Bone marrow (tissue), 2 donors: ENCODE data around the gene CCDC97.
"Not testable (repeated sequence)": the region's sequence is repeated elsewhere in the genome, so short reads cannot be mapped to it uniquely, and the experiment has no call there.

Source experiments
- DNase-seq, 2 donors: peaks; one replicate each; lab custom pipeline; 2025; lab: John Stamatoyannopoulos, UW

Gene CCDC97

DNA sequence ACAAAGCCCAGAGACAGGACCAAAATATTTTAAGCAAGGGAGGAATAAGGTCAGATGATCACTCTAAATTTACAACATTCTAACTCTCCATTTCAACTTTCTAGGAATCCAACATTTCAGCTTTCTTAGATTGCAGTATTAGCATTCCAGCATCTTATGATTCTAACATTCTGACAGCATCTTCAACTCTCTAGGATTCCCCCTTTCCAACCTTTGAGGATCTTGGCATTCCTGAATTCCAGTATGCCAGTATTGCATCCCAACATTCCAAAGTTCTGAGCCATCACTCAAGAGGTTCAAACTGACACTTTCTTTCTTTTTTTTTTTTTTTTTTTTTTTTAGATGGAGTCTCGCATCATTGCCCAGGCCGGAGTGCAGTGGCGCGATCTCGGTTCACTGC lies 30.0 kb downstream of the CCDC97 start:
- DNase-seq, result no peak

DNA sequence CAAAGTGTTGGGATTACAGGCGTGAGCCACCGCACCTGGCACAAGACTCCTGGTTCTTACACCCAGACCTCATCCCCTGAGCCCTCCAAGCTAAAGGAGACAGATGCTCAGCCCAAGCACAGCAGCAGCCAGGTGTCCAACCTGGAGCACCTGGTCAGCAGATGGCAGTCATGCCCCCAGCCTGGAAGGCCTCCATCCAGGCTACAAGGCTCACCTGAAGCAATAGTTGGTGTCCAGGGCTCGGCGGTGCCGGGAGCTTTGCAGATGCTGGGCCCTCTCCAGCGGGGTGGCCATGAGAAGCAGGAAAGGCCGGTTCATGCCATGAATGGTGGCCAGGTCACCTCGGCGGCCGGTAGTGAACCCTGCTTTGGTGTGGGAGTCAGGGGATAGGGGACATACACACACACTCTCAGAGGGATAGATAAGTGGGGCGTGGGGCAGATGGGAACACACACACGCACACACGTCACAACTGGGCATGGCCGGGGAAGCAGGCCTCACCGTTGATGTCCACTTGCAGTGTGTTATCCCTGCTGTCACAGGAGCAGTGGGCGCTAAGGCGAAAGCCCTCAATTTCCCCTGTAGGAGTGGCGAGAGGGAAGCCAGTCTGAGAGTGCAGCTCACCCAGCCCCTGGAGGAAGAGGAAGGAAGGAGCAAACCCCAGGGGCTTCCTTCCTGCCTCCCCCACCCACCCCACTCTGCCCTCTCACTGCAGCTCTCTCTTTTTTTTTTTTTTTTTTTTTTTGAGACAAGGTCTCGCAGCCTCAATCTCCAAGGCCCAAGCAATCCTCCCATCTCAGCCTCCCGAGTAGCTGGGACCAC lies 31.9 kb downstream of the CCDC97 start:
- DNase-seq, result no peak

DNA sequence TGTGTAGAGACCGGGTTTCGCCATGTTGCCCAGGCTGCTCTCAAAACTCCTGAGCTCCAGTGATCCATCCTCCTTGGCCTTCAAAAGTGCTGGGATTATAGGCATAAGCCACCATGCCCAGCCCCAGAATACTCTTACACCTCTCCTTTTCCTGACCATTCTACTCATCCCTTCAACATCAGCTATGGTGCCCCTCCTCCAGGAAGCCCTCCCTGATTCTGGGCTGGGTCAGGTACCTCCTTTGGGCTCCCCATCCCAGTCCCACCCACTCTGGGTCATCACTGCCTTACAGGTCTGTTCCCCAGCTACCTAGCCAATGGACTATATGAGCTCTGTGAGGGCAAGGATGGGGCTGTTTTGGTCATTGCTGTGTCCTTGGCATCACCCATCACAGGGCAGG lies 34.2 kb downstream of the CCDC97 start:
- no peak for DNase-seq

DNA sequence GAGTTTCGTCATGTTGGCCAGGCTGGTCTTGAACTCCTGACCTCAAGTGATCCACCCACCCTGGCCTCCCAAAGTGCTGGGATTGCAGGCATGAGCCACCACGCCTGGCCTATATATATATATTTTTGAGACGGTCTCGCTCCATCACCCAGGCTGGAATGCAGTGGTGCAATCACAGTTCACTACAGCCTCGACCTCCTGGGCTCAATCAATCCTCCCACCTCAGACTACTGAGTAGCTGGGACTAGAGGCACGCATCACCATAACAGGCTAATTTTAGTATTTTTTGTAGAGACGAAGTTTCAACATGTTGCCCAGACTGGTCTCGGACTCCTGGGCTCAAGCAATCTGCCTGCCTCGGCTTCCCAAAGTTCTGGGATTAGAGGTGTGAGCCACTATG lies 36.9 kb downstream of the CCDC97 start:
- DNase-seq, result not testable (repeated sequence)

DNA sequence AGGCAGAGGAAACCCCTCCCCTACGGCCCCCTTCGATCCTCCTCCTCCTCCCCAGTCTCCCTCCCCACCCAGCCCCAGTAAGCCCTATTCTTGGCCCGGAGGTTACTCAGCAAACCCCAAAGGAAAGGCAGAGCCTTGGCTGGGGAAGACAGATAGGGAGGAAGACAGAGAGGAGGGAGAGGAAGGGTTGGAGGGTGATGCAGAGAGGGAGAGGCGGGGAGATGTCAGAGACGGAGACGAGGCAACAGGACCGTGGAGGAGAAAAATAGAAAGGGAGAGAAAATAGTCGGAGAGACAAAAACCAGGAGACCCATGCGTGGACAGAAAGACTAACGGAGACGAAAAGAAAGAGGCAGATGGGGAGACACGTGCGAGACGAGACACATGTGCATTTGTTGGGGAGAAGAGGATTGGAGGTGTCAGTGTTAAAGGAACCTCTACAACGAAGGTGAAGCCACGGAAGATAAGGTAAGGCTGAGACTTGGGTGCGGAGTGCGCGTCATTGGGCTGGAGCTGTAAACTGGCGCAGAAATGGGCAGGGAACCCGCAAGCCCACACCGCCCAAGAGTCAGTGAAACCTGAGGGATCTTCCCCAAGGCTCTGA lies 40.9 kb downstream of the CCDC97 start:
- DNase-seq, result peak in 1 of 2 donors; percentile 70

DNA sequence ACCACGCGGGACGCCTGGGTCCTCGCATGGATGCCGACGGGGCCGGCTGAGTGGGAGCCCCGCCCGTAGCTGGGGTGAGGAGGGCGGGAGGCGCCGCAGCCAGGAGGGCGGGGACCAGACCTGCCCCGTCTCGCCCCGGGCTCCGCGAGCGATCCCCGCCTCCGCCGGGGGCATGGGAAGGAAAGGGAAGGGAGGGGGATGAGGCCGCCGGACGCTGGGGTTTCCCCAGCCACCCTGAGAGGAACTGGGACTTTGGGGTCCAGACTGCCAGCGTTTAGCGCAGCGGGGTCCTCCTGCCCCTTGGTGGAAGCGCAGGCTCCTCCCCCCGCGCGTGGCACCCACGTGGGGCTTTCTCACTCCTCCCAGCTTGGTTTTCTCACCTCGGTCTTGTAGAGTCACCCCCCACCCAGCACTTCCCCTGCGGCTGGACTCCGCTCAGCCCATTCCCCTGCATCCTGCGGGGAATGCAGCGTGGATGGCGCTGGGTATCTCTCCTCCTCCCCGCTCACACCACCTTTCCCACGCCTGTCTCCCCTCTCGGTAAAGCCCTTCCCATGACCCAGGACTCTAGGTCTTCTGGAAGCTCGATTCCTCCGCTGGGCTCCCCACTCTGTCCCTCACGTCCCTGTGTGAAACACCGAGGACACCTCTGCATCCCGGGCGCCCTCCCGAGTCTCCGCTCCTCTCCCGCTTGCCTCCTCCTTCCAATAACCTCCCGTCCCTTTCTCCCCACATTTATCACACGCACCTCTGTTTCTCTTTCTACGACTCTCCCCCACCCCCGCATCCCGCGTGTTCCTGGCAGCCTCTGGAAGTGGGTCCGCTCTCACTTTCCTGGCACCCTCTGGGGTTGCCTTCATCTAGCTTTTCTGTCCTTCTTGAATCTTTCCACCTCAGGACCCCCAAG lies 41.6 kb downstream of the CCDC97 start:
- peak; percentile 62 to 87 for DNase-seq

DNA sequence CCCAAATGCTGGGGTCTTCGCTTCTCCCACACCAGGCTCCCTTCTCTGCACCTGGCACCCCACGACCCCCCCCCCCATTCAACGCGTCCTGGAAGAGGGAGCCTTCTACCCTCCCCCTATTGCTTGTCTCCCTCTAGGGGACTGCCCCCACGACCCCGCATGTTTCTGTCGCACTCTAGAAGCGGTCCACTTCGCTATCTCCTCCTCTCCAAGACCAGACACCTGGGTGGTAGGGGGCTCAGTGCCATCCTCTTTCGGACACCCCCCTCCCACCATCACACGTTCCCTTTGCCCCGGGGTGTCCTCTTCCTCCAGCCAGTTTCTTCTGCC lies 42.3 kb downstream of the CCDC97 start:
- DNase-seq, result no peak

DNA sequence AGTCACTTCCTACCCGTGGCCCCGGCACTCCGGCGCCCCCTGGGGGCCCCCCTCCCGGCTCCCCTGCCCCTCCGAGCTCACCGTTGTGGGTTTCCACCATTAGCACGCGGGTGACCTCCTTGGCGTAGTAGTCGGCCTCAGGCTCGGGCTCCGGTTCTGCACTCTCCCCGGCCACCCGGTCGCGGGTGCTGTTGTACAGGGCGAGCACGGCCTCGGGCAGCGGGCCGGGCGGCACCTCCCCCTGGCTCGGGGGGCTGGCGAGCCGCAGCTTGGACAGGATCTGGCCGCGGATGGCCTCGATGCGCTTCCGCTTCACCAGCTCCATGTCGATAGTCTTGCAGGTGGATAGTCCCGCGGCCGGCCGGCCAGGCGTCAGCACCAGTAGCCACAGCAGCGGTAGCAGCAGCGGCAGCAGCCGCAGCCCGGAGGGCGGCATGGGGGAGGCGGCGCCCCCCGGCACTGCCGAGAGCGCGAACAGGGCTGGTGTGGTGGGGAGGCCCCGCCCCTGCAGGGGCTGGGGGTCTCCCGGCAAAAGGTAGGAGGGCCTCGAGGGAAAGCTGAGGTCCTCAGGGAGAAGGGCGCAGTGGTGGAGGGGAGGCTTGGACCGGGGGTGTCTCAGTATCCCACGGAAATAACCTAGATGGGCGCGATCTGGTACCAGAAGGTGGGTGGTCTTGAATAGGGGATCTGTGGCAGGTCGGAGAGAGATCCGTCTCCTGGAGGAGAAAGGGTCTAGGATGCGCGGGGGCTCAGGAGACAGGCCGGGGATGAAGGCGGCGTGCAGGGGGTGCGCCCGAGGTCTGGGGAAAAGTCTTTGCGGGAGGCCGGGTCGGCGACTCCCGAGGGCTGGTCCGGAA lies 42.9 kb downstream of the CCDC97 start:
- DNase-seq, result peak; percentile 48 to 68

DNA sequence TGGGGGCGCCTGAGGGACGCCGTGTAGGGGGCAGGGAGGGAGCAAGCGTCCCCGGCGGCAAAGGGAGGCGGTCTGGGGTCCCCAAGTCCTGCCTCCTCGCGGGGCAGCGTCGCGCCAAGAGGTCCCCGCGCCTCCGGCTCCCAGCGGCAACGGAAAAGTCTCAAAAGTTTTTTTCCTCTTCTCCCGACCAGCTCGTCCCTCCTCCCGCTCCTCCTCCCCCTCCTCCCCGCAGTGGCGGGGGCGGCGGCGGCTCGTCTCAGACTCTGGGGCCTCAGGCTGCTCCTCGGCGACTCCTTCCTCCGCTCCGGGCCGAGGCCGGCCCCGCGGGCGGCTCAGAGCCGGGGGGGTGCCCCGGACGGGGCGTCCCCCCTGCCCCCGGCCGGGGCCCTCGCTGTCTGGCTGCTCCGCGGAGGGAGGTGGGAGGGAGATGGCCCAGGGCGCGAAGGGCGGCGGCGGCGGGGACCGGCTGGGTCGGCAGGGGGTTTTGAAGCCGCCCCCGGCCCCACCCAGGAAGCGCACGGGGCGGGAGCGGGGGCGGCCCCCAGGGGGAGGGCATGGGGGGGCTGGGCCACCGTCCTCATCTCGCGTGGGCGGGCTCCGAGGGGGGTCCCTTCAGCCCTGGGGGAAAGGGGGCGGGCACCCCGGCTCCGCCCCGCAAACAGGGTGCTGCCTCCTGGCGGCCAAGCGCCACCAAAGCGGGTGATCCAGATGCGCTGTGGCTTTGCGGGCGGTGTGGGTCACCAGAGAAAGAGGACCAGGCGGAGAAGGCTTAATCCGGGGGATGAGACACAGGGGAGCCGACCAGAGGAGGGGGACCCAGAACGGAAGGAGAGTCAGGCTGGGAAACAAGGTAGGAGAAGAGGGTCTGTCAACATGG lies 43.7 kb downstream of the CCDC97 start, which contains the start of gene TGFB1:
TSS of gene TGFB1 (minus strand) at position 457 of the 877 bp plus-strand sequence. CDS start 878 bp downstream, outside the sequence.
- DNase-seq, result peak; percentile 72 to 86

DNA sequence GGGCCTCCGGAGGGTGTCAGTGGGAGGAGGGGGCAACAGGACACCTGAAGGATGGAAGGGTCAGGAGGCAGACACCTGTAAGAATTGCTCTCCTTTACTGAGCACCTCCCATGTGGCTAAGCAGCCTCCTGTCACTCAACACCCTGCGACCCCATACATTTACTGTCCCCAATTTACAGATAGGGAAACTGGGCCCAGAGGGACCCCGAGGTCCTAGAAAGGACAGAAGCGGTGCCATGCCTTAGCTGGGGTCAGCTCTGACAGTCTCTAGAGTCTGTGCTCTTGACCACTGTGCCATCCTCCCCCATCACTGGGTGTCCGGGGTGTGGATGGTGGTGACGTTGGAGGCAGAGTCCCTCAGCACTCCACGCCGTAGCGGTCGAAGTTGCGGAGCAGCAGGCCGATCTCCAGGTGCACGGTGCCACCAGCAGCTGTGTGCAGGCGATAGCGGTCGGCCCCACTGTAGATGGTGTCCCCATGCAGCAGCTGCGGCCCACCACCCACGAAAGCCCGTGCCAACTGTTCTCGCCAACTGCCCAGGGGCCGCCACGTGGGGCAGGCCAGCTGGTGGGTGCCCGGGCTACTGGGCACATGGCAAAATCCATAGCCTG lies 44.5 kb downstream of the CCDC97 start:
- no peak for DNase-seq

DNA sequence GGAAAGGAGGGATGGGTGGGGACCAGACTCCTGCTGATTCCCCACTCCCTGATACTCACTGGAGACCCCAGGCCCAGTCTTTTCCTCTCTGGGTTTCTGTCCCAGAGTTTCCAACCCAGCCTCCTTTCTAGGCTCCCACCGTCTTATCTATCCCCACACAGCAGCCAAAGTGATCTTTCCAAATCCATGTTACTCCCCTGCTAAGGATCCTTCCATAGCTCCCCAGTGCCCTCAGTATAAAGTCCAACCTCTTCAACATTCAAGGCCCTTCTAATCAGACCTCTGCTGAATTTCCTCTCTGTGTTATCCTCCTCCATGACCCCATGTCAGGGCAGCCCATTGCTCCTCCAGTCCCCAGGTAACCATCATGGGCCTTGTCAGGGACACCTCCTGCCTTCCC lies 45.1 kb downstream of the CCDC97 start:
- no peak for DNase-seq

DNA sequence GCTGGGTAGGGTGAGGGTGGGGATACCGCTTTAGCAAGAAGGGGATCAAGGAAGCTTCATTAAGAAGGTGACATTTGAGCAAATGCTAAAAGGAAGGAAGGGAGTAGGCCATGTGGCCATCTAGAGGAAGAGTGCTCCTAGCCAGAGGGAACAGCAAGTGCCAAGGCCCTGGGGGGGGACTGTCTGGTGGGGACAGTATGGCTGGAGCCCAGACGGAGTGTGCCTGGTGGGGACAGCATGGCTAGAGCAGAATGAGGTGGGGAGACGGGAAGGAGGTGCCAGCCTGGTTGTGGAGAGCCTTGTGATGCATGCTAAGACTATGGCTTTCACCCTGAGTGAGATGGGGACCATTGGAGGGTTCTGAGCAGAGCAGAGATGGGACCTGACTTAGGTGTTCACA lies 45.8 kb downstream of the CCDC97 start:
- DNase-seq, result no peak

DNA sequence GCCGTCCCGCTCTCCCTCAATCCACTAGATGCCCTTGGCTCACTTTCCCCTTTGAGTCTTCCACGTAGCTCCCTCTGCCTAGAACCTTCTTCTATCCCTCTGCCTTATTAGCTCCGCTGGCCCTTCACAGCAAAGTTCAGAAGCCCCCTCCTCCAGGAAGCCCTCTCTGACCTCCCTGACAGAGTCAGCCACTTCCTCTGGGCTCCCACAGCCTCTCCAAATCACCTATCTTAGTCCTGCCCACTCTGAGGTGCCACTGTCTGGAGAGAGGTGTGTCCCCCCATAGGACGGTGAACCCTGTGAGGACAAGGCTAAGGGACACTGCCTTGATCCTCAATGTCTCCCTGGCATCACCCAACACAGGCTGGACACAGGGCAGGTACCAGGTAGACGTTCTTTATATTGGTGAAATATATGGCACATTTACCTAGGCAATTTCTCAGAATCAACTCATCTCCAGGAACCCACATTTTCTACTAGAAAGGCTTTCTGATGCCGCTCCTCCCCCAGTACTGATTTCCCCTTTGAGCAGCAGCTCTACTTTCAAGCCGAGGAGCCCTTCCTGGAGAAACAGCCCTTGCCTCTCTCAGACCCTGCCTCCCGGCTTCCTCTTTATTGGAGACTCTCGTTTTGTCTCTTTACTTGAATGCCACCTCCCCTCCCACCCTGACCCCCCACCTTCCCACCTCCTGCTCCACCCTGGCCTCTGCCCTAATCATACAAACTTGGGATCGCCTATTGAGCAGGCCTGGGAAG lies 47.2 kb downstream of the CCDC97 start:
- peak in 1 of 2 donors; percentile 45 for DNase-seq

DNA sequence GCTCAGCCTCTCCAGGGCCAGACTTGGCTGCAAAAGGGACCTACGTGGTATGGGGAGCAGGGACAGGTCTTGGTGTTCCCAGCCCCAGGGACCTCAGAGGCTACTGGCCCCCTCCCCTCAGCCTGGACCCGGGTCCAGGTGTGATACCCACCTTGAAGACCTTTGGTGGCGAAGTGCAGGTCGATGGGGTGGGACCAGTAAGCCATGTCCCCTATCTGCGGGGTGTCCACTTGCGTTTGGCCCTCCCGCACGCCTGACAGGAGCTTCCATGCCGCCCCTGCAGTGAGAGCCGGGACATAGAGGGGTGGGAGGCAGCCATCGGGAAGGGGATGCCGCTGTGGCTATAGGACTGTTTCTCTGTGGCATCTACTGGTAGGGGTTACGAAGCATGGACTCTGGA lies 47.8 kb downstream of the CCDC97 start:
- DNase-seq, result no peak

DNA sequence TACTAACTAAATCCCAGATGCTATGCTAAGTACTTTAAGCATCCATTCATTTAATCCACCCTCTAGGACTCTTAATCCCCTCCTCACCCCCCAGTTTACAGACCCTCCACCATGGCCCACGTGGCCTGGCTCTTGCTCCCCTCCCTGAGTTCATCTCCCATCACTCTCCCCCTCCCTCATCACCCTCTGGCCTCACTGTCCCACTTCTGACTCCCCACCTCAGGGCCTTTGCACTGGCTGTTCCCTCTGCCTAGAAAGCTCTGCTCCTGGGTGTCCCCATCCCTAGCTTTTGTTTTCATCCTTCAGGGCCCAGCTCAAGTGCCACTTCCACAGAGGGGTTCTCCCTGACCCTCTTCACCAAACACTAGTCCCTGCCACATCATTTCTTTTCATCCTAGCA lies 49.8 kb downstream of the CCDC97 start:
- DNase-seq, result no peak

DNA sequence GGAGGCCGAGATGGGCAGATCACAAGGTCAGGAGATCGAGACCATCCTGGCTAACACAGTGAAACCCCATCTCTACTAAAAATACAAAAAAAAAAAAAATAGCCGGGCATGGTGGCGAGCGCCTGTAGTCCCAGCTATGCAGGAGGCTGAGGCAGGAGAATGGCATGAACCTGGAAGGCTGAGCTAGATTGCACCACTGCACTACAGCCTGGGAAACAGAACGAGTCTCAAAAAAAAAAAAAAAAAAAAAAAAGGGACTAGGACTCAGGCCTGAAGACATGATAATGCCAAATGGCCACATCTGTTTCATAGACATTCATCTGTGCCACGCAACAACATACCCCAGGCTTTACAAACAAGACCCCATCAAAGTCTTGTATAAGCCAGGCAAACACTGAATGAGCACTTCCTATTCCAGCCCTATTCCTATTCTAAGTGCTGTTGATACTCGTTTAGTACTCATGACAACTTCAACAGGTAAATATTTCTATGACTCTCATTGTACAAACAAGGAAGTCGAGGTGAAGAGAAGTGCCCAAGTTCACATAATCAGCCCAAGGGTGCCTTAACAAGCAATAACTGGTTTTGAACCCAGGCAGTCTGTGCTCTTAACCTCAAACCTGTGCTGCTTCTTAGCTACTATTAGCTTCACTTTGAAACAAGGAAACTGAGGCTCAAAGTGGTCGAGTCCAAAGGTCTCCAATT lies 52.3 kb downstream of the CCDC97 start:
- no peak for DNase-seq

DNA sequence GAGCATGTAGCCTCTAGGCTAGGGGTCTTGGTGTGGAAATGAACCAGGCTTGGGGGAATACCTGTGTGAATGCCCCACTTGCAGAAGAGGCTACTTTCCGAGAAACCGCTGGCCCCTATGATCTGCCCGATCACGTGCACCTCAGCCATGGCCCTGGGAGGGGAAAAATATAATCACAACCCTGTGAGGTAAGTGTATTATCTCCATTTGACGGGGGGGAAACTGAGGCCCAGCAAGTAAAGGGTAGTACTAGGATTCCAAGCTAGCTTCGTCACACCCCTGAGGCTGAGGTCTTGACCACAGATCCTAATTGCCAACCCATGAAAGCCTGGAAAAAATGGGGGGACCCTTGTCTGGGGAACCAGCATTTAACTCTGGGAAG lies 53.4 kb downstream of the CCDC97 start:
- DNase-seq, result no peak

DNA sequence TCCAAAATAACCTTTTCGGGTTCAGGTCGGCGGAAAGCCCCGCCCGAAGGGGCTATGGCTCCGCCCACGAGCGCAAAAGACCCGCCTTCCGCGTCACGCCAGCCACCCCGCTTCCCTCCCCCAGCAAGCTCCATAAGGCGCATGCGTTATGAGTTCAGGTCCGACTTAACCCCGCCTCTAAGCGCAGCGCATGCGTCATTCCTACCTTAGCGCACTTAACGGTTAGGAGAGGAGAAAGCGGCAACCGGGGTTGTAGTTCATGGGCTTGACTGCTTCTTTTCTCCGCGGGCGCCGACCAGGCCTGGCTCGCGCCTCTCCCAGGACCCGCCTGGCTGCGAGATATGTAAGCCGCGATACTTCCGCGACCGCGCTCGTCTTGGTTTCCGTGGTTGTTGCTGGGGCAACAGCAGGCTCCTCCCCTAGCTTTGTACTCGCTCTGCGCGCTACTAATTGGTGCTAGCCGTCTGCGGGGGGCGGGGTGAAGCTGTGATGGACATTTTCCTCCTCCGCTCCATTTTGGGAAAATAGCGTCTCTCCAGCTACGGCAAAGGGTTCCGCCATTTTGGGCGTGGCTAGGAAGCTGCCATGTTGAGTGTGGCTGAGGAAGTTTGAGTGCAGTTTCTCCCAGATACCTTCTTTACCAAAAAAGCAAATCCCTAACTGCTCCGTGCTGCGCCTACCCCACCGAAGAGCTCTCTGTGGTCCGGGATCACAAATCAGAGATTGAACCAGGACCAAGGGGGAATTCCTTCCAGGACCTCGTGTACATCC lies 54.0 kb downstream of the CCDC97 start, which contains the start of gene B9D2:
TSS of gene B9D2 (minus strand) at position 397 of the 771 bp plus-strand sequence. CDS start 630 bp downstream, outside the sequence.
- DNase-seq, result peak; percentile 95 to 97
